GM21528 (cell line): Measurements from ENCODE around the gene C5.
"Not testable (repeated sequence)": the region's sequence is repeated elsewhere in the genome, so short reads cannot be mapped to it uniquely, and the experiment has no call there.

Source experiments
- ATAC-seq: cut with Tn5 transposase; IDR thresholded peaks from one replicate; pipeline ENCODE4 v1.9.1; 2021; ENCODE audit warnings: mild to moderate bottlenecking, moderate library complexity; ENCODE audit not compliant: unreplicated experiment, low FRiP score

The C5 gene

GRCh38 chr9:121053544-121053943 lies 3.5 kb upstream of the C5 start:
- no peak for ATAC-seq

GRCh38 chr9:121048618-121049017 lies 1.5 kb downstream of the C5 start:
- no peak for ATAC-seq

- ATAC-seq = no peak
Measured at GRCh38 chr9:121048175-121048574, 1.9 kb downstream of the C5 start.

DNA sequence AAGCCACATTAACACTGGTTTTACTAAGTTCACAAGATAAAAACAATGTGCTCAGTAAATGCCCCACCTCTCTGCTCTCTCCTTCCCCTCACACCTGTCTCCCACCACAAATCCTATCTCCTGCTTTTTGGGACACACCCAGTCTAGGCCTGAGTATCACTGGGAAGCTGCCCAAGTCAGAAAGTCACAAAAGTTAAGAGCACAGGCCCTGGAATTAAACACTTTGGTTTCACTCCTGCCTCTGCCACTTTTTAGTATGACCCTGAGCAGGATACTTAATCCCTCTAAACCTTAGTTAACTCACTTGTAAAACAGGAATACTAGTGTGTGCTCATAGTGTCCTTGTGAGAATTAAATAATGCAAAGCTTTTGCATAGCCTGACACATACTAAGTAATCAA lies 11.3 kb downstream of the C5 start:
- ATAC-seq = no peak

DNA sequence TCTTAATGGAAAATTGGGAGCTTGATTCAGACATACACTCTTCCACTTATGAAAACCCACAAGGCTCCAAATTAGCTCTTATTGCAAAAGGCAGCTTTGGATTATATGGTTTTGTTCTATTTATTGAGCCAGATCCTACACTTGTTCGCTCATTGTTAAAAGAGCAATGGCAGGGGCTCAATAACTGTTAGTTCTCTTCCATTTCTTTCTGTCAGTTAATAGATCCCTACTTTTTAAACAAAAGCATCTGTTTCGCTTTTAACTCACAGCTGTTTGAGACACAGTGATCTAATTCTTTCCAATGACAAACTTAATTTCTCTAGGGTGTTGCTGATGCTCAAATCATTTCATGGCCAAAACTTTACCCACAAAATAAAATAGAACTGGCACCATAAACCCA lies 11.7 kb downstream of the C5 start:
- ATAC-seq = no peak

GRCh38 chr9:121035717-121036116 lies 14.4 kb downstream of the C5 start:
- not testable (repeated sequence) for ATAC-seq

DNA sequence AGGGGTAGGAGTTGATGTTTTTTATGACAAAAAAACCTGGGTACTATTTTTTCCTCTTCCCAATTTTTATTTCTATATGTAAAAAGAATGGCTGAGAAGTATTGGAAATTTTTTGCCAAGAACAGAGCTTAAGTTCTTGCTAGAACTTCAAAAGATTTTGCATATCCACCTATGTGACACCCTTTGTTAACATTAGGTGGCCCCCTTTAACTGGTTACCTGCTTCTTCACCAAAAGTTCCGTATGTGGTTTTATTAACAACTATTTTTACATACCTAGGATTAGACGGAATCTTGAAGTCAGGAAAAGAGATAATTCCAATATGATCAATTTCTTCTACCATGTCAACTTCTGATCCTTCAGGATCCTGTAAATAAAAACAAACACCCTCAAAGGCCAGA lies 15.5 kb downstream of the C5 start:
- no peak for ATAC-seq

DNA sequence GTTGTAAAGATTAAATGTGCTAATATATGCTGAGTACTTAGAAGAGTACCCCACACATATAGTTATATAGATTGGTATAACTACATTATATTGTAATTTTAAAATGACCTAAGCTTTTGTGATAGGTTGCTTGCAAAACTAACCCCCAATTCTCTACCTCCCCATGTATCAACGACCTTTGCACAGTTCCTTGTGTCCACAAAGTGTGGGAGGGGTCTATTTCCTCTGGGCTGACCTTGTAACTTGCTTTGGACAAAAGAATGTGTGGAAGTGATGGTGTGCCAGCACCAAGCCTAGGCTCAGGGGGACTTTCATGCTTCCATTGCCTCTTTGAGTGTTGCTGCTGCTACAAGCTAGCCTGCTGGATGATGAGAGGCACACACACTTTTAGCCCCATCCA lies 20.6 kb downstream of the C5 start:
- no peak for ATAC-seq

DNA sequence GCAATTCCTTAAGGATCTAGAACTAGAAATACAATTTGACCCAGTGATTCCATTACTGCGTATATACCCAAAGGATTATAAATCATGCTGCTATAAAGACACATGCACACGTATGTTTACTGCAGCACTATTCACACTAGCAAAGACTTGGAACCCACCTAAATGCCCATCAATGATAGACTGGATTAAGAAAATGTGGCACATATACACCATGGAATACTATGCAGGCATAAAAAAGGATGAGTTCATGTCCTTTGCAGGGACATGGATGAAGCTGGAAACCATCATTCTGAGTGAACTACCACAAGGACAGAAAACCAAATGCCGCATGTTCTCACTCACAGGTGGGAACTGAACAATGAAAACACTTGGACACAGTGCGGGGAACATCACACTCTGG lies 21.8 kb downstream of the C5 start:
- not testable (repeated sequence) for ATAC-seq

DNA sequence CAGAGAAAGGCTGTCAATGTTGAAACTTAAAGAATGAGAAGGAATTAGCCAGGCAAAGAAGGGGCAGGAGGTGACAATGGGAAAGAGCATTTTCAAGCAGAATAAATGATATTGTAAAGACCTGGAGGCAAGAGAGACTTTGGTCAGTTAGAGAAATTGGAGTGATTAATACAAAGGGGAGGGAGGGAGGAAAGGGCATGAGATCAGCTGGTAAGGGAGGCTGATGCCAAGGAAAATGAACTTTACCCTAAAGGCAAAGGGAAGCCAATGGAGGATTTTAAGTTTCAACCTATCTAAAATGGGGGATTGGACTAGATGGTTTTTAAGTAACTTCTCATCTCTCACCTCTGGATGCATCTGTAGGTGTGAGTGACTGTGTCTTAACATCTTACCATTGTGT lies 23.3 kb downstream of the C5 start:
- no peak for ATAC-seq

- ATAC-seq = no peak
Measured at GRCh38 chr9:121026260-121026691, 23.8 kb downstream of the C5 start.

GRCh38 chr9:121024237-121024636 lies 25.8 kb downstream of the C5 start:
- ATAC-seq = no peak

DNA sequence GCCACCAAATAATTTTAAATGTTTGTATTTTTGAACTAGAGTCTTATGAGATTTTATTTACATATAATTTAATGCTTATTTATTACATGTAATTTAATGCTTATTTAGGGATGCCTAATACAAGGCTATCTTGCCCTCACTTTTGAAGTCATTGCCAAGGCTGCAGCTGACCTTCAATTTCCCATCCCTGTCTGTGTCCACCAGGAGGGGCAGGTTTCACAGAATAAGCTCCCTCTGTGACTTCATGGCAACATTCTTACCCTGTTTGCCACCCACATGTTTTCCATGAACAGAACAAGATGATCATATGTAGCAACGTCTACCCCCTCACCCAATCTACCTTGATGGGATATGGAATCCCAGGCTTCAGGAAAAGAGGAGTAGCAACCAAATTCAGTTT lies 27.0 kb downstream of the C5 start:
- ATAC-seq = no peak

GRCh38 chr9:121021301-121021700 lies 28.8 kb downstream of the C5 start:
- no peak for ATAC-seq

- no peak for ATAC-seq
Measured at GRCh38 chr9:121019273-121019672, 30.8 kb downstream of the C5 start.

DNA sequence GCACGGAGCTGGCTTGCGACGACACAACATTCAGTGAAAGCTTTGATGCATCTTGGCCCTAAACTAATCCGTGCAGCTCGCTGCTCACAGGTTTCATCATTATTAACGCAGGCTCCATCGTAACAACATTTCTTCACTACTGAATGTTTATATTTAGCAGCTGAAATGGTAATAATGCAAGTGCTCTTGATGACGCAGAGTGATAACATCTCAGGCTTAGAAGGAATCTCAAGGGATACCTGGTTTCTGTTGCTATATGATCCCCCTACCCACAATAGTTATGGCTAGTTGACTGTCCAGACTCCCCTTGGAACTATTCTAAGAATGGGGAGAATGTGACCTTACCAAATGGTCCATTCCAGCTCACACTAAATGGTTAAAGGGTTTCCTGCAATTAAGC lies 36.2 kb downstream of the C5 start:
- ATAC-seq = no peak

DNA sequence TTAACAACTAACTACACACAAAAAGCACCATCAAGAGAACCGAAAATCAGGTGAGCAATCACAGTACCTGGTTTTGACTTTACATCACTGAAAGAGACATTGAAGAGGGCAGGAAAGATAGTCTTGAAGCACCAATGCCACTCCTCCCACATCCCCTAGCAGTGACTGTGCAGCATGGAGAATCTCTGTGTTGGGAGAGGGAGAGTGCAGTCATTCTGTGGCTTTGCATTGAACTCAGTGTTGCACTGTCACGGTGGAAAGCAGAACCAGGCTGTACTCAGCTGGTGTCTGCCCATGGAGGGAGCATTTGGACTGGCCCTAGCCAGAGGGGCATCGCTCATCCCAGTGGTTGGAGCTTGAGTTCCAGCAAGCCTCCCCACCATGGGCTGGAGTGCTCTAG lies 40.4 kb downstream of the C5 start:
- ATAC-seq = no peak

GRCh38 chr9:120999317-120999716 lies 50.8 kb downstream of the C5 start:
- no peak for ATAC-seq

DNA sequence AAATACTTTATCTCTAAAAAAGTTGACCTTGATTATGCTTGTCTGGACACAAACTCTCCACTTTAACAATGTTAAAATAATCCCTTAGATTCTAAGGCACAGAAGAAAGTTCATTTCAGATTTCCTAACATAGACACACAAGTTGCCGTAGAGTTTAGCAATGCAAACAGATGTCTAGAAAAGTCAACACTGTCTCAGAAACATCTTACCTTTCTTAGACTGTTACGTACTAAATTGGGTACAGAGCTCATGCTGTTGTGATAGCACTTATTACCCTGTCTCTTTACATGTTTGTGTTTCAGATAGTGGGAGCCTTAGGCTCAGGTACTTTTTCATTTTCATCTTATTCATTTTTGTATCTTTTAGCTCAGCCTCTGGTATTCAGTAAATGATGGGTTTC lies 52.0 kb downstream of the C5 start:
- ATAC-seq = no peak

- ATAC-seq = no peak
Measured at GRCh38 chr9:120997502-120997901, 52.6 kb downstream of the C5 start.

- no peak for ATAC-seq
Measured at GRCh38 chr9:120996409-120996808, 53.7 kb downstream of the C5 start.

- ATAC-seq = no peak
Measured at GRCh38 chr9:120989065-120989464, 61.0 kb downstream of the C5 start.

GRCh38 chr9:120985819-120986222 lies 64.3 kb downstream of the C5 start:
- ATAC-seq = no peak
